Spleen (tissue), 7 donors: ENCODE results near the gene EPOP.

Experiments used
- CTCF ChIP-seq, 11 experiments: fragments of 200-600 bp in 7 of 11; fragments of 450-650 bp in 4 of 11; sonication (generic) in 4 of 11; IDR thresholded peaks in 8 of 11; conservative IDR thresholded peaks in 3 of 11; 1 replicate in 7 of 11; 2 replicates in 4 of 11; pipeline versions ENCODE4 v1.4.0 to v1.8.0; 2016 to 2021; ENCODE audit warnings: antibody characterized with exemption in 11 of 11, inconsistent platforms in 4 of 11, mild to moderate bottlenecking in 1 of 11
- POLR2A ChIP-seq, 3 donors: fragments of 450-650 bp; IDR thresholded peaks; one replicate each; pipeline ENCODE4 v1.5.1; 2017; ENCODE audit warnings: antibody characterized with exemption in 3 of 3, mild to moderate bottlenecking in 1 of 3
- donor health status: DM: no; HTN: no; CAD: no; lungs with moderate emphysema.
- donor health status: DM: no; HTN: no; CAD: no.
- donor health status: DM: no; HTN: no; CAD: no.

GRCh38 chr17:38659415-38659814 lies 15.3 kb downstream of the EPOP start:
- TF ChIP-seq CTCF (IDR thresholded peaks at IDR 0.05 in 8 of 11, conservative IDR thresholded peaks at IDR 0.05 in 3 of 11), result no peak
- TF ChIP-seq POLR2A (IDR thresholded peaks at IDR 0.05), result no peak
